SK-N-SH treated with all-trans-retinoic acid at 6 μM for 48 hours (cell line): ENCODE data around the gene DLG2.

Source experiments
- ARNTL ChIP-seq: fragments of 450-650 bp; formaldehyde crosslinking; IDR thresholded peaks from 2 replicates; pipeline ENCODE4 v1.5.0; 2020; ENCODE audit warnings: low read depth, mild to moderate bottlenecking, moderate library complexity, borderline replicate concordance
- ESRRG ChIP-seq: fragments of 250-450 bp; sonication (Bioruptor Pico); IDR thresholded peaks from 2 replicates; pipeline ENCODE4 v1.6.1; 2021; ENCODE audit warnings: mild to moderate bottlenecking
- GLIS3 ChIP-seq: fragments of 250-450 bp; sonication (Bioruptor Pico); IDR thresholded peaks from 2 replicates; pipeline ENCODE4 v1.5.0; 2020; ENCODE audit warnings: mild to moderate bottlenecking, moderate library complexity
- ISL1 ChIP-seq: fragments of 250-450 bp; sonication (Bioruptor Pico); IDR thresholded peaks from 2 replicates; pipeline ENCODE4 v2.1.2; 2022; ENCODE audit warnings: mild to moderate bottlenecking, moderate library complexity
- OSR1 ChIP-seq: fragments of 250-450 bp; sonication (Bioruptor Pico); IDR thresholded peaks from 2 replicates; pipeline ENCODE4 v1.8.0; 2022; ENCODE audit warnings: moderate library complexity, mild to moderate bottlenecking, inconsistent platforms
- RARB ChIP-seq: fragments of 250-450 bp; sonication (Bioruptor Pico); IDR thresholded peaks from 2 replicates; pipeline ENCODE4 v1.8.0; 2021; ENCODE audit warnings: mild to moderate bottlenecking, moderate library complexity
- TCF4 ChIP-seq: fragments of 250-450 bp; sonication (Bioruptor Pico); IDR thresholded peaks from 2 replicates; pipeline ENCODE4 v1.8.0; 2021; ENCODE audit warnings: mild to moderate bottlenecking, moderate library complexity, borderline replicate concordance
- ZFP3 ChIP-seq: fragments of 250-450 bp; sonication (Bioruptor Pico); IDR thresholded peaks from 2 replicates; pipeline ENCODE4 v1.5.0; 2020; ENCODE audit warnings: mild to moderate bottlenecking, moderate library complexity
- ZNF565 ChIP-seq: fragments of 450-650 bp; formaldehyde crosslinking; conservative IDR thresholded peaks from 2 replicates; pipeline ENCODE4 v1.5.0; 2020; ENCODE audit warnings: low read depth, mild to moderate bottlenecking, moderate library complexity
- ZNF70 ChIP-seq: fragments of 450-650 bp; formaldehyde crosslinking; IDR thresholded peaks from 2 replicates; pipeline ENCODE4 v1.5.0; 2020; ENCODE audit warnings: mild to moderate bottlenecking, moderate library complexity
- TF ChIP-seq, protein P1 (sequence below): fragments of 250-450 bp; sonication (Bioruptor Pico); IDR thresholded peaks from 2 replicates; pipeline ENCODE4 v1.5.1; 2021; ENCODE audit warnings: mild to moderate bottlenecking, moderate library complexity
- TF ChIP-seq, protein P2 (sequence below): fragments of 250-450 bp; sonication (Bioruptor Pico); IDR thresholded peaks from 2 replicates; pipeline ENCODE4 v1.8.0; 2020; ENCODE audit warnings: mild to moderate bottlenecking, moderate library complexity, borderline replicate concordance
- TF ChIP-seq, protein P3 (sequence below): fragments of 250-450 bp; sonication (Bioruptor Pico); IDR thresholded peaks from 2 replicates; pipeline ENCODE4 v1.8.0; 2021; ENCODE audit warnings: low read depth, mild to moderate bottlenecking, moderate library complexity, borderline replicate concordance

DNA sequence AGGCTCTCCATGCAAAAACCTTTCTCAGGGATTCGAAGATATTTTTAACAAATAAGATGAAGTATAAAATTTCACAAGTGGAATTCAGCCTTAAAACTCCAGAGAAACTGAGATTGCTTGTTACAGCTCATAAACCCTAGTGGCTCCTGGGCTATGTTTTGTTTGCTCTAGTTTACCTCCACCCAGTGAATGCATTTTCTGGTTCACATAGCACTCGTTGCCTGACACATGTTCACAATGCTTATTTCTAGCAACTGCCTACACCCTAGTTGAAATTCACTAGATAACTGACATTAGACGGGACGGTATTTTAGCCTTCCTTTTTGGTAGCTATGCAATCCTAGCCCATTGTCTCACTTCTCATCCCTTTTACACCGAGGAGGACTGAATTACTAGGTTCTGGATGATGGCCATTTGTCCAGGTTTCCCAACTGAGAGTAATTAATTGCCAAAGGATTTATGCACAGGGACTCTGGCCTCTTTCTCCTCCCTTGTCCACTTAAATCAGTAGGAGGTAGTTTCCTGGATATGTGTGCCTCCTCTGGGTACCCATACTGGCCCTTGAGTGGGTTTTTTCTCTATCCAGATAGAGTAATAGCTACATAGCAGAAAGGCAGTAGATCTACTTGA lies 951.6 kb downstream of the DLG2 start:
- no peak for TF ChIP-seq ESRRG (CRISPR knock-in tag)
- no peak for TF ChIP-seq ZNF70 (CRISPR knock-in tag)
- no peak for TF ChIP-seq ZNF565 (CRISPR knock-in tag)
- TF ChIP-seq TCF4 (CRISPR knock-in tag) = no peak
- TF ChIP-seq ISL1 (CRISPR knock-in tag) = no peak
- TF ChIP-seq GLIS3 = no peak
- TF ChIP-seq RARB = no peak
- TF ChIP-seq, protein P1, sequence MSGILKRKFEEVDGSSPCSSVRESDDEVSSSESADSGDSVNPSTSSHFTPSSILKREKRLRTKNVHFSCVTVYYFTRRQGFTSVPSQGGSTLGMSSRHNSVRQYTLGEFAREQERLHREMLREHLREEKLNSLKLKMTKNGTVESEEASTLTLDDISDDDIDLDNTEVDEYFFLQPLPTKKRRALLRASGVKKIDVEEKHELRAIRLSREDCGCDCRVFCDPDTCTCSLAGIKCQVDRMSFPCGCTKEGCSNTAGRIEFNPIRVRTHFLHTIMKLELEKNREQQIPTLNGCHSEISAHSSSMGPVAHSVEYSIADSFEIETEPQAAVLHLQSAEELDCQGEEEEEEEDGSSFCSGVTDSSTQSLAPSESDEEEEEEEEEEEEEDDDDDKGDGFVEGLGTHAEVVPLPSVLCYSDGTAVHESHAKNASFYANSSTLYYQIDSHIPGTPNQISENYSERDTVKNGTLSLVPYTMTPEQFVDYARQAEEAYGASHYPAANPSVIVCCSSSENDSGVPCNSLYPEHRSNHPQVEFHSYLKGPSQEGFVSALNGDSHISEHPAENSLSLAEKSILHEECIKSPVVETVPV = no peak
- TF ChIP-seq, protein P2, sequence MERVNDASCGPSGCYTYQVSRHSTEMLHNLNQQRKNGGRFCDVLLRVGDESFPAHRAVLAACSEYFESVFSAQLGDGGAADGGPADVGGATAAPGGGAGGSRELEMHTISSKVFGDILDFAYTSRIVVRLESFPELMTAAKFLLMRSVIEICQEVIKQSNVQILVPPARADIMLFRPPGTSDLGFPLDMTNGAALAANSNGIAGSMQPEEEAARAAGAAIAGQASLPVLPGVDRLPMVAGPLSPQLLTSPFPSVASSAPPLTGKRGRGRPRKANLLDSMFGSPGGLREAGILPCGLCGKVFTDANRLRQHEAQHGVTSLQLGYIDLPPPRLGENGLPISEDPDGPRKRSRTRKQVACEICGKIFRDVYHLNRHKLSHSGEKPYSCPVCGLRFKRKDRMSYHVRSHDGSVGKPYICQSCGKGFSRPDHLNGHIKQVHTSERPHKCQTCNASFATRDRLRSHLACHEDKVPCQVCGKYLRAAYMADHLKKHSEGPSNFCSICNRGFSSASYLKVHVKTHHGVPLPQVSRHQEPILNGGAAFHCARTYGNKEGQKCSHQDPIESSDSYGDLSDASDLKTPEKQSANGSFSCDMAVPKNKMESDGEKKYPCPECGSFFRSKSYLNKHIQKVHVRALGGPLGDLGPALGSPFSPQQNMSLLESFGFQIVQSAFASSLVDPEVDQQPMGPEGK (CRISPR knock-in tag) = no peak
- TF ChIP-seq ARNTL (CRISPR knock-in tag) = no peak
- no peak for TF ChIP-seq OSR1 (CRISPR knock-in tag)
- TF ChIP-seq, protein P3, sequence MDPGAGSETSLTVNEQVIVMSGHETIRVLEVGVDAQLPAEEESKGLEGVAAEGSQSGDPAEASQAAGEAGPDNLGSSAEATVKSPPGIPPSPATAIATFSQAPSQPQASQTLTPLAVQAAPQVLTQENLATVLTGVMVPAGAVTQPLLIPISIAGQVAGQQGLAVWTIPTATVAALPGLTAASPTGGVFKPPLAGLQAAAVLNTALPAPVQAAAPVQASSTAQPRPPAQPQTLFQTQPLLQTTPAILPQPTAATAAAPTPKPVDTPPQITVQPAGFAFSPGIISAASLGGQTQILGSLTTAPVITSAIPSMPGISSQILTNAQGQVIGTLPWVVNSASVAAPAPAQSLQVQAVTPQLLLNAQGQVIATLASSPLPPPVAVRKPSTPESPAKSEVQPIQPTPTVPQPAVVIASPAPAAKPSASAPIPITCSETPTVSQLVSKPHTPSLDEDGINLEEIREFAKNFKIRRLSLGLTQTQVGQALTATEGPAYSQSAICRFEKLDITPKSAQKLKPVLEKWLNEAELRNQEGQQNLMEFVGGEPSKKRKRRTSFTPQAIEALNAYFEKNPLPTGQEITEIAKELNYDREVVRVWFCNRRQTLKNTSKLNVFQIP = no peak
- no peak for TF ChIP-seq ZFP3 (CRISPR knock-in tag)
